MM.1S (cell line): Measurements from ENCODE around the gene TM4SF20.
"Not testable (repeated sequence)": the region's sequence is repeated elsewhere in the genome, so short reads cannot be mapped to it uniquely, and the experiment has no call there.

Experiments
- DNase-seq: peaks from one replicate; pipeline ENCODE4 v3.0.0-alpha.2; 2015
- H2AFZ ChIP-seq: fragments of 300-600 bp; sonication (generic); 2 replicates; pipeline ENCODE4 v1.6.0; 2016; ENCODE audit warnings: antibody characterized with exemption, low read length
- H3F3A ChIP-seq: fragments of 300-600 bp; sonication (generic); 2 replicates; pipeline ENCODE4 v1.6.1; 2016; ENCODE audit warnings: mild to moderate bottlenecking, antibody characterized with exemption, low read length, moderate library complexity, mixed read lengths; ENCODE audit not compliant: insufficient read depth
- H3K27ac ChIP-seq: fragments of 300-600 bp; sonication (generic); 2 replicates; pipeline ENCODE4 v1.5.1; 2016; ENCODE audit warnings: mild to moderate bottlenecking, low read length
- H3K27me3 ChIP-seq: fragments of 300-600 bp; sonication (generic); replicated peaks from 2 replicates; pipeline ENCODE4 v1.6.0; 2016; ENCODE audit warnings: low read length; ENCODE audit not compliant: insufficient read depth
- H3K36me3 ChIP-seq: fragments of 300-600 bp; sonication (generic); replicated peaks from 2 replicates; pipeline ENCODE4 v1.6.1; 2016; ENCODE audit warnings: mild to moderate bottlenecking, low read length, mixed read lengths; ENCODE audit not compliant: insufficient read depth
- H3K4me1 ChIP-seq: fragments of 300-600 bp; sonication (generic); 2 replicates; pipeline ENCODE4 v1.6.1; 2016; ENCODE audit warnings: low read length, mixed read lengths
- H3K4me2 ChIP-seq: fragments of 300-600 bp; sonication (generic); 2 replicates; pipeline ENCODE4 v1.6.0; 2016; ENCODE audit warnings: low read depth, low read length
- H3K4me3 ChIP-seq: fragments of 300-600 bp; sonication (generic); 2 replicates; pipeline ENCODE4 v1.5.1; 2016; ENCODE audit warnings: low read length, mixed read lengths
- H3K79me2 ChIP-seq: fragments of 300-600 bp; sonication (generic); 2 replicates; pipeline ENCODE4 v1.6.1; 2016; ENCODE audit warnings: mixed run types, low read length, mixed read lengths
- H3K9ac ChIP-seq: fragments of 300-600 bp; sonication (generic); 2 replicates; pipeline ENCODE4 v1.6.1; 2016; ENCODE audit warnings: low read length, mixed read lengths
- H3K9me2 ChIP-seq: fragments of 300-600 bp; sonication (generic); replicated peaks from 2 replicates; pipeline ENCODE4 v1.6.1; 2016; ENCODE audit warnings: mild to moderate bottlenecking, low read length, mixed read lengths; ENCODE audit not compliant: insufficient read depth
- H3K9me3 ChIP-seq: fragments of 300-600 bp; sonication (generic); replicated peaks from 2 replicates; pipeline ENCODE4 v1.6.1; 2016; ENCODE audit warnings: mild to moderate bottlenecking, low read length, mixed read lengths; ENCODE audit not compliant: insufficient read depth
- H4K20me1 ChIP-seq: fragments of 300-600 bp; sonication (generic); 2 replicates; pipeline ENCODE4 v1.6.1; 2016; ENCODE audit warnings: mild to moderate bottlenecking, low read length, moderate library complexity, mixed read lengths; ENCODE audit not compliant: insufficient read depth
- EZH2 ChIP-seq: fragments of 300-600 bp; sonication (generic); optimal IDR thresholded peaks from 2 replicates; pipeline ENCODE3; 2017; ENCODE audit warnings: low read depth, mild to moderate bottlenecking, antibody characterized with exemption, low read length, mixed read lengths
- EZH2phosphoT487 ChIP-seq: fragments of 300-600 bp; sonication (generic); IDR thresholded peaks from 2 replicates; pipeline ENCODE4 v1.6.1; 2018; ENCODE audit warnings: antibody characterized with exemption, low read length
- TF ChIP-seq, protein P1 (sequence below): fragments of 300-600 bp; sonication (generic); IDR thresholded peaks from 2 replicates; pipeline ENCODE4 v1.5.1; 2016; ENCODE audit warnings: antibody characterized with exemption, low read length, mixed read lengths

TM4SF20 gene

DNA sequence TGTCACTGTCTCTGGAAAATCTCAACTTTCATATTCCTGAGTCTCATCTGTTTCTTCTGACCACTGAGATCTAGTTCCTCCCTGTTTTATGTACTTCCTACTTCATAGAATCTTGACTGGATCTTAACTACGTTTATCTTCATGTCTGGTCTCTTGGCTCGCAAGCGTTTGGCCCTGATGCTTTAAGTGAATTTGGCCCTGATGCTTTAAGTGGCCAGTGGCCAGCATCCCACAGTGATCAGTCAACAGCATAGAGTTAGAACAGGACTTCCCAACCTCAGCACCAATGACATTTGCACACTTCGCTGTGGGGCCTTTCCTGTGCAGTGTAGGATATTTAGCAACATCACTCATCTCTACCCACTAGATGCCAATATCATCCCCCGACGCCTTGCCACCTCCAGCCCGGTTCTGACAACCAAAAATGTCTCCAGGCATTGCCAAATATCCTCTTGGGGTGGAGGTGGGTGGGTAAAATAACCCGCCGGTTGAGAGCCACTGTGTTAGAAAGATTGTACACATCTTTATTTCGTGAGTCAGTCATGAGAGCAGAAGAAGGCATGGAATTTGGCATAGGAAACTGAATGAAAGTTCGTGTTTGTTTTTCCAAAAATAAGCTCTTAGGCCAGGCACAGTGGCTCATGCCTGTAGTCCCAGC, 12.2 kb downstream of the TM4SF20 start:
- Histone ChIP-seq H3K9ac (no peak overlapping the region), H3F3A (no peaks in the 10 kb centered on the region), H3K4me2 (no peak overlapping the region), H3K4me1 (no peaks in the 10 kb centered on the region), H4K20me1 (no peaks in the 10 kb centered on the region), H3K27ac (no peak overlapping the region), H2AFZ (no peak overlapping the region), H3K79me2 (no peaks in the 10 kb centered on the region), H3K9me2 (no peaks in the 10 kb centered on the region), H3K9me3 (no peaks in the 10 kb centered on the region), H3K4me3 (no peak overlapping the region), H3K27me3 (no peaks in the 10 kb centered on the region), H3K36me3 (no peaks in the 10 kb centered on the region)
- TF ChIP-seq EZH2phosphoT487 (no peak), EZH2 (no peak)
- TF ChIP-seq, protein P1, sequence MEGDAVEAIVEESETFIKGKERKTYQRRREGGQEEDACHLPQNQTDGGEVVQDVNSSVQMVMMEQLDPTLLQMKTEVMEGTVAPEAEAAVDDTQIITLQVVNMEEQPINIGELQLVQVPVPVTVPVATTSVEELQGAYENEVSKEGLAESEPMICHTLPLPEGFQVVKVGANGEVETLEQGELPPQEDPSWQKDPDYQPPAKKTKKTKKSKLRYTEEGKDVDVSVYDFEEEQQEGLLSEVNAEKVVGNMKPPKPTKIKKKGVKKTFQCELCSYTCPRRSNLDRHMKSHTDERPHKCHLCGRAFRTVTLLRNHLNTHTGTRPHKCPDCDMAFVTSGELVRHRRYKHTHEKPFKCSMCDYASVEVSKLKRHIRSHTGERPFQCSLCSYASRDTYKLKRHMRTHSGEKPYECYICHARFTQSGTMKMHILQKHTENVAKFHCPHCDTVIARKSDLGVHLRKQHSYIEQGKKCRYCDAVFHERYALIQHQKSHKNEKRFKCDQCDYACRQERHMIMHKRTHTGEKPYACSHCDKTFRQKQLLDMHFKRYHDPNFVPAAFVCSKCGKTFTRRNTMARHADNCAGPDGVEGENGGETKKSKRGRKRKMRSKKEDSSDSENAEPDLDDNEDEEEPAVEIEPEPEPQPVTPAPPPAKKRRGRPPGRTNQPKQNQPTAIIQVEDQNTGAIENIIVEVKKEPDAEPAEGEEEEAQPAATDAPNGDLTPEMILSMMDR, result no peak
- DNase-seq, result no peak

DNA sequence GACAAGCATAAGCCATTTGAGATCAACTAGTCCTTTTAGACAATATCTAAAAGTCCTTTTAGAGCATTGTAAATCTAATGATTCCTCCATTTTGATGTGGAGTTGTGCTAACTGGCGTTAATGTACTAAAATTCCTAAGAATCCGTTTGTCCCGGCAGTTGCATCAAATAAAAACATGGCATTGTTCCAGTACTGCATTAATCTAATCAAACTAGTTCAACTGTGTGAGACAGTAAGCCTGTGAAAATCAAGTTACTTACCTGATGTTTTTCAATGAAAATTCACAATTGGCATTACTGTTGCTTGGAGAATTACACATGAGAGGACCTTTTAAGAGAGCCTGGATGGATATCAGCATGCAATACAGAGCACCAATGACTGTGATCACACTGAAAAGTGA, 13.3 kb downstream of the TM4SF20 start:
- no peak overlapping the region for H3K4me3 ChIP-seq
- TF ChIP-seq EZH2, result no peak
- no peak for TF ChIP-seq EZH2phosphoT487
- TF ChIP-seq, protein P1, result no peak

DNA sequence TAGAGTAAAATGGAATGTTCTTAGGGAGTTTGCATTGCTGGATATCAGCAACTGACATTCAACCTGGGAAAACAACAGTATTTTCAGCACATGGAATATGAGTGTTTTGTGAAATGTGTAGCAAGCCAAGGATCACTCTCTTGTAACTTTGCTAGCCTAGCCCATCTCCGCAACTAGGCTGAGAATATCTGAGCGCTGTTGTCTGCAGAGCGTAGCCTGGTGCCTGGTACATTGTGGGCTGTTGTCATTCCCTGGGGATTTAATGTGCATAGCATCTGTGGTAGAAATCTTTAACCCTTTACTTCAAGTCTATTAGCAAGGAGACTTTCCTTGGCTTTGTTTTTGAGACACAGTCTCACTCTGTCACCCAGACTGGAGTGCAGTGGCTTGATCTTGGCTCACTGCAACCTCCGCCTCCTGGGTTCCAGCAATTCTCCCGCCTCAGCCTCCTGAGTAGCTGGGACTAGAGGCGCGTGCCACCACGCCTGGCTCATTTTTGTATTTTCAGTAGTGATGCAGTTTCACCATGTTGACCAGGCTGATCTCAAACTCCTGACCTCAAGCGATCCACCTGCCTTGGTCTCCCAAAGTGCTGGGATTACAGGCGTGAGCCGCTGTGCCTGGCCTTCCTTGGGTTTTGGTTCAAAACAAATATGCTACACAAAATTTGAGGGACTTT, 14.4 kb downstream of the TM4SF20 start:
- H3K36me3 ChIP-seq, H3K9me3 ChIP-seq, H4K20me1 ChIP-seq, H3K79me2 ChIP-seq, H3K9me2 ChIP-seq, H3K4me3 ChIP-seq, H3K4me2 ChIP-seq, H3F3A ChIP-seq, H2AFZ ChIP-seq, H3K4me1 ChIP-seq, H3K27ac ChIP-seq, H3K27me3 ChIP-seq, DNase-seq, H3K9ac ChIP-seq: not testable (repeated sequence)

More for the DNA sequence above, 13.3 kb downstream of the TM4SF20 start:
- no peak for DNase-seq
- H4K20me1 ChIP-seq, result no peaks in the 10 kb centered on the region
- no peaks in the 10 kb centered on the region for H3K79me2 ChIP-seq
- no peak overlapping the region for H2AFZ ChIP-seq
- H3K4me1 ChIP-seq, result no peaks in the 10 kb centered on the region
- no peaks in the 10 kb centered on the region for H3K9me2 ChIP-seq
- H3K9me3 ChIP-seq, result no peaks in the 10 kb centered on the region
- H3K27ac ChIP-seq, result no peak overlapping the region
- H3K27me3 ChIP-seq, result no peaks in the 10 kb centered on the region
- H3F3A ChIP-seq, result no peaks in the 10 kb centered on the region
- H3K4me2 ChIP-seq, result no peak overlapping the region
- H3K36me3 ChIP-seq, result no peaks in the 10 kb centered on the region
- no peak overlapping the region for H3K9ac ChIP-seq

DNA sequence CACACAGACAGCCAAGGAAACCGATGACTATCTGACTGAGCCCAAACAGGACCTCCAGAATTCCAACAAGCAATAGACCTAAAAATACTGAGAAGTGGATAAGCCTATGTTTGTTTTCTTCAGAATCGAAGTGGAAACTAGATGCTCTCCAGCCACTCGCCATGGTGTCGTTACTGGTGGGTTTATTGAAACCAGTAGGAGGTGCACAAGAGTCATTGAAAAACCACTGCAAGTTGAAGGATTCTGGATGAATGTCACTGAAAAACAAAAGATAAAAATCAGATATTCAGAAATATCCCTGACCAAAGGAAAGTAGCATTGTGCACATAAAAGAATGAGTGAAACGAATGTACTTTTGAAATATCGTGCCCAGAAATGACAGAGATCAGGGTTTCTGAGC, 15.3 kb downstream of the TM4SF20 start:
- Histone ChIP-seq H3K79me2 (no peaks in the 10 kb centered on the region), H3K4me3 (no peak overlapping the region), H3K36me3 (no peaks in the 10 kb centered on the region), H3F3A (no peaks in the 10 kb centered on the region), H3K4me2 (no peak overlapping the region), H3K27ac (no peak overlapping the region), H4K20me1 (no peaks in the 10 kb centered on the region), H2AFZ (no peak overlapping the region), H3K9ac (no peak overlapping the region), H3K9me2 (no peaks in the 10 kb centered on the region), H3K9me3 (no peaks in the 10 kb centered on the region), H3K4me1 (no peaks in the 10 kb centered on the region), H3K27me3 (no peaks in the 10 kb centered on the region)
- TF ChIP-seq EZH2, result no peak
- TF ChIP-seq, protein P1, result peak; percentile 18
- DNase-seq, result no peak
